GM19468 (cell line): ENCODE measurements around the gene SFXN2.
"Not testable (repeated sequence)": the region's sequence is repeated elsewhere in the genome, so short reads cannot be mapped to it uniquely, and the experiment has no call there.

Source experiments
- ATAC-seq: cut with Tn5 transposase; IDR thresholded peaks from one replicate; pipeline ENCODE4 v1.9.1; 2021; ENCODE audit warnings: mild to moderate bottlenecking, moderate library complexity, moderate number of reproducible peaks; ENCODE audit not compliant: unreplicated experiment; ENCODE audit errors: extremely low read depth

The SFXN2 gene

DNA sequence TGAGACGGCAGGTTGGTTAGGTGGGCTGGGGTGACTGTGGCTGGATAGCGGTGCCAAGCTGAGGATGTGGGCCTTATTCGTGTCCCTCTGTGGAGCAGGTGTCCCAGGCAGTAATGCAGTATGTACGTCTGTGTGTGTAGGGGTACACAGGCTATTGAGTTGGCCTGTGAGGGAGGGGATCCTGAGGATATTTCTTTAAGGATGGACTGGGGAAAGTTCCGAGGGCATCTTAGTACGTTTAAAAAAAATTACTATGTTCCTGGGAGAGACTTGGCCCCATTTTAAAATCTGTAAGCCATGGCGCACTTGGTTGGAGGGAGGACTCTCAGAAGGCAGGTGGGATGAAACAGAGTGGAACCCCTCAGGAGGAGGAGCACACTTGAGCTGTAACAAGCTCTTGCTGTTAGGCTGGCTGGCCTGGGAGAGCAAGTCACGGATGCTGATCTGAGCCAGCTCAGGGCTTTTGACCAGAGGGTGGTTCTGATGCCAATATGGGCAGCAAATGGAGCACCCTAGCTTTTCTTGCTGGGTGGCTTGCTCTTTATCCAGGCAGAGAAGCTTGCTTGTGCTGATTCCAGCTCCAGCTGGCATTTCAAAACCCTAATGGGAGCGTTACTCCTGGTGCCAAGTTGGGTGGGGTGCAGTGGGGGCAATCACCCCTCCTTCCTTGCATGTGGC is 30.1 kb downstream of the SFXN2 start:
- no peak for ATAC-seq

DNA sequence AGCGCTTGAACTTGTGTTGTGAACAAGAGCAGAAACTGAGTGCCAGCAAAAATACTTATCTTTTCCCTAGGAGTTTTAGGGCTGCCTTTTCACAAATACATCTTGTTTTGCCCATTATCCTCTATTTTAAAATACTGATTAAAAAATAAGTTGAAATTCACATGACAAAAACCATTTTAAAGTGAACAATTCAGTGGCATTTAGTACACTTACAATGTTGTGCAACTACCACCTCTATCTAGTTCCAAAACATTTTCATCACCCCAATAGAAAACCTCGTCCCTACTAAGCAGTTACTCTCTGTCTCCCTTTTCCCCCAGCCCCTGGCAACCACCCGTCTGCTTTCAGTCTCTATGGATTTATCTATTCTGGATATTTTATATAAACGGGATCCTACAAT is 30.7 kb downstream of the SFXN2 start:
- no peak for ATAC-seq

DNA sequence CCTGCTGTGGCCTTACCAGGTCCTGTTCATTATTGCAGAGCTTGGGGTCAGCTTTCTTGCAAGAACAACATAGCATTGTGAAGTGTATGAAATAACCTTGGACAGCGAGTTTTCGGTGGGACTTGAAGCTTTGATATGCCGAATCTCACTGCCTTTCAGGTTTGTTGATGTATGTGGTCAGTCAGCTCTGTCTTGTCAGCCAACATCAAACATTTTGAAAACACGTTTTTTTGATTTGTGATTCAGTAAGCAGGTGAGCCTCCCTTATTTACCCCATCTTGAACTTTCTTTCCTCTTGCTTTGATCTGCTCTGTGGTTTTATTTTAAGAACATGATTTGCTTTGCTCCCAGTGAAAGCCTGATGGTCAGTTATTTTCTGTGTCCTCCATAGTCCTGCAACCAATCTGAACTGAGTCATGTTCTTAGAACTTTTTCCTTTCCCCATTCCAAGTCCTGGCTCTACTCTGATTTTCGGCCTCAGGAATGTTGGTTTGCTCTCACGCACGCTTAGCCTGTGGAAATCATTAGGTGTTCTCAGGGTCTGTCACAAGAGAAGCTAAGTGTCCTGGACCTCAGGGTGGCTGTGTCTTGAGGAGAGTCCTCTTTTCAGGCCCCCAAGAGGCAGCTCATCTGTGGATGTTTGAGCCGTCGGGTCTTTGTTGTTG is 38.0 kb downstream of the SFXN2 start:
- no peak for ATAC-seq

DNA sequence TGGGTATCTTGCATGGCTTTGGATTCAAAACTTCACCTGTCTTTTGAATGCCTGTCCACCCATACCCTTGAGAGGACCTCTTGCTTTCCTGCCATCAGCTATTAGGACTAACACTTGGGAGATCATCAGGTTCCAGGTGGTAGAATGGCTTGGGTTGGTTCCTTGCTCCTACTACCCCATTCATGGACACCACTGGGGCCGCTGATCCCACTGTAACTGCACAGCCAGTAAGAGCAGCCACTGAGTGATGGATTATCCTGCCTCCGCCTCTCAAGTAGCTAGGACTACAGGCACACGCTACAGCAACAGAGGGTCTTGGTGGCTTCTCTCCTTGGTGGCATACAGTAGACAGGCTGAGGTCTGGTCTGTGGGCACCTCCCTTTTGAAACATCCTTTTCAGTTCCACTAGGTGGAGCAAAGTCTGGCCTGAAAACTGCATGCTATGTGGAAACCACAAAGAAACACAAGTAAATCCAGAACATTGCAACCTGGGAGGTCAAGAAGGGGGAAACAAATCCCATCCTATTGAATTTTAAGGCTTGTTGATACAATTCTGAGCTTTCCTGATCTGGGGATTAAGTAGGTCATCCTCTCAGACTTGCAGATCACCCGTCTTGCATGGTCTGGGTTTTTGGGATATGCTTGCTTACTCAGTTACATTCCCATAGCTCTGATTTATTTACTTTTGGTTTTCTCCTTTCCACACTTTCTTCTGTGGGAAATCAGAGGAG is 38.7 kb downstream of the SFXN2 start:
- no peak for ATAC-seq

DNA sequence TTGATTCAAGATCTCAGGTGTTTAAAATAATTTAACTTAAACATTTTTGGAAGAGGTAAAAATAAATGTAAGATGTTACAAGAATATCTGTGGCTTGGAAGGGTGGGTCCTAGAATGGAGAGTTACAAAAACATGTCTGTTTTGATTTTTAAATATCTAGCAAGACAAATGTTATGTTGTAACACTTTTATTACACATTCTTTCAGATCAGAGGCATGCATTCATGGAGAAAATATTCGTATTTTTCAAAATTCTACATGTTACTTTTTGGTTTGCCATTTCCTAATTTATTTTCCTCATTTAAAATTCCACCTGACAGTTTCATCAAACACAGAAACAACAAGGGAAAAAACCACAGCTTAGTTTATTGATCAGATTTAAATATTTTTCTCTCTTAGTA is 39.3 kb downstream of the SFXN2 start:
- ATAC-seq: no peak

DNA sequence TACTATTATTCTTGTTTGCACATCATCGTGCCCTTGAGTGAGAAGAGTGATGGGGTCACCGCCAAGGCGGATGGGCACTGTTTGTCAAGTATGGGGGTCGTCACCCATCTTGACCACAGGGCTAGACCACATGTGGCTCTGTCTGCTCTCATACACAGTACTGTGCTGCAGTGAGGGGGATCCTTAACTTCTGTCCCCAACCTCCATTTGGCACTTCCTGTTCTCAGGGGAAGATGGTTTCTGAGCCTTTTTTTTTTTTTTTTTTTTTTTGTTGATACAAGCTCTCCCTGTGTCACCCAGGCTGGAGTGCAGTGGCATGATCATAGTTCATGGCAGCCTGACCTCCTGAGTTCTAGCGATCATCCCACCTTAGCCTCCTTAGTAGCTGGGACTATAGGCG is 42.9 kb downstream of the SFXN2 start:
- no peak for ATAC-seq

DNA sequence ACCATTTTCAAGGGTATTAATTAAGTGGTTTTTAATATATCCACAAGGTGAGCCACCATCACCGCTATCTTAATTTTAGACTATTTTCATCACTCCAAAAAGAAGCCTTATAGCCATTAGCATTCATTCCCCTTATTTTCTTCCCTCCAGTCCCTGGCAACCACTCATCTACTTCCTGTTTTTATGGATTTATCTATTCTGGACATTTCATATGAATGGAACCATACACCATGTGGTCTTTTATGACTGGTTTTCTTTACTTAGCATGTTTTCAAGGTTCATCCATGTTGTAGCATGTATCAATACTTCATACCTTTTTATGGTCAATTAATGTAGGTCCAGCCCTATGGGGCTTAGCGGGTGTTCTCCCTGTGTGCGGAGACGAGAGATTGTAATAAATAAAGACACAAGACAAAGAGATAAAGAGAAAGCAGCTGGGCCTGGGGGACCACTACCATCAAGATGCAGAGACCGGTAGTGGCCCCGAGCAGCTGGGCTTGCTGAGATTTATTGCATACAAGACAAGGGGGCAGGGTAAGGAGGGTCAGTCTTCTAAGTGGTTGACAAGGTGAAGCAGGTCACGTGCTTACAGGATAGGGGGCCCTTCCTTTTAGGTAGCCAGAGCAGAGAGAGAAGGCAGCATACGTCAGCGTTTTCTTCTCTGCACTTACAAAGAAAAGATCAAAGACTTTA is 44.0 kb downstream of the SFXN2 start:
- ATAC-seq: no peak

DNA sequence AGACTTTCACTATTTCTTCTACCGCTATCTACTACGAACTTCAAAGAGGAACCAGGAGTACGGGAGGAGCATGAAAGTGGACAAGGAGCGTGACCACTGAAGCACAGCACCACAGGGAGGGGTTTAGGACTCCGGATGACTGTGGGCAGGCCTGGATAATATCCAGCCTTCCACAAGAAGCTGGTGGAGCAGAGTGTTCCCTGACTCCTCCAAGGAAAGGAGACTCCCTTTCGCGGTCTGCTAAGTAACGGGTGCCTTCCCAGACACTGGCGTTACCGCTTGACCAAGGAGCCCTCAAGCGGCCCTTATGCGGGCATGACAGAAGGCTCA is 44.5 kb downstream of the SFXN2 start:
- ATAC-seq: not testable (repeated sequence)

DNA sequence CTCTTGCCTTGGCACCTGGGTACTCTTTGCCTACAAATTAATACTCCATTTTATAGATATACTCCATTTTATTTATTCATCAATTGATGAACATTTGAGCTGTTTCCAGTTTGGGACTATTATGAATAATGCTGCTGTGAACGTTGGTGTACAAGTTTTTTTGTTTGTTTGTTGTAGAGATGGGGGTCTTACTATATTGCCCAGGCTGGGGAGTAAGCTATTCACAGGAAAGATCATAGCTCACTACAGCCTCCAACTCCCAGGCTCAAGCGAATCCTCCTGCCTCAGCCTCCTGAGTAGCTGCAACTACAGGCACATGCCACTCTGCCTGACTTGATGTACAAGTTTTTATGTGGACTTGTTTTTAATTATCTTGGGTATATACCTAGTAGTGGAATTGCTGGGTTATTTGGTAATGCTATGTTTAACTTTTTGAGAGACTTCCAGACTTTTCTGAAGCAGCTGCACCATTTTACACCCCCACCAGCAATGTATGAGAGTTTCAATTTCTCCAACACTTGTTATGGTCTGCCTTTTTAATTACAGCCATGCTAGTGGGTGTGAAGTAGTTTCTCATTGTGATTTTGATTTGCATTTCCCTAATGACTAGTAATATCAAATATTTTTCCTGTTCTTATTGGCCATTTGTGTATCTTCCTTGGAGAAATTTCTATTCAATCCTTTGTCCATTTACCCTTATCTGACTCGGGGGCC is 45.2 kb downstream of the SFXN2 start:
- no peak for ATAC-seq

DNA sequence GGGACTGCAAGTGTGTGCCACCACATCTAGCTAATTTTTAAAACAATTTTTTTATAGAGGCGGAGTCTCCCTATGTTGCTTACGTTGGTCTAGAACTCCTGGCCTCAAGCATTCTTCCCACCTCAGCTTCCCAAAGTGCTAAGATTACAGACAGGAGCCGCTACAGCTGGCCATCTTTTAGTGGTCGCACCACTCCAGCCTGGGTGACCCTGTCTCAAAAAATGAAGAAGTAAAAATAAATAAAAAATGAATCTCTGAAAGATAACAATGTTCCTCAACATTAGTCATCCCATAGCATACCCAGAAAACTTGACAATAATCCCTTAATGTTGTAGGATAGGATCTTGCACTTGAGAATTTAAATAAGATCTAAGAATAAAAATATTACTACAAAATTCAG is 47.5 kb downstream of the SFXN2 start:
- ATAC-seq: no peak

DNA sequence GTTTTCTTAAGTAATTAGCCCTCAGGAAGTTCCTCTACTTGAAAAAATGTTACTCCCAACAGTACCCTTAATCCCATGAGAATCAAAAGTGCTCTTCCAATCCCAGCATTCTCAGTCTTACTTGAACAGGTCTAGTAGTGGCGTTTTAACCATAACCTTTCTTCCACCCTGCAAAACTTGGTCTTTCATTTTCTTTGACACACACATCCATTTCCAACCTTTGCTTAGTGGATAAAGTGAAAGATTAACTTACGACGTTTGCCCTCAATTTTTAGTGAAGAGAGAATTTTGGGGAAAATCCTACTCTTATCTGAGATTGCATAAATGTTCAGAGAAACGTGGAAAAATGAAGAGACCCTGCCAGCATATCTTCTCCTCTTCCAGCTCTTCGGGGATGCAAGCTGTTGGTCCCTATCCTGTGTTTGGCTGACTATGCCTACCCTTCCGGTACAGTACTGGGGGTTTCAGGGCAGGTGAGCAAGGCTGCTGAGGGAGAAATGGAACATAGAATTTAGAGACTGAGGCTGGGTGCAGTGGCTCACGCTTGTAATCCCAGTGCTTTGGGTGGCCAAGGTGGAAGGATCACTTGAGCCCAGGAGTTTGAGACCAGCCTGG is 48.1 kb downstream of the SFXN2 start:
- ATAC-seq: no peak

DNA sequence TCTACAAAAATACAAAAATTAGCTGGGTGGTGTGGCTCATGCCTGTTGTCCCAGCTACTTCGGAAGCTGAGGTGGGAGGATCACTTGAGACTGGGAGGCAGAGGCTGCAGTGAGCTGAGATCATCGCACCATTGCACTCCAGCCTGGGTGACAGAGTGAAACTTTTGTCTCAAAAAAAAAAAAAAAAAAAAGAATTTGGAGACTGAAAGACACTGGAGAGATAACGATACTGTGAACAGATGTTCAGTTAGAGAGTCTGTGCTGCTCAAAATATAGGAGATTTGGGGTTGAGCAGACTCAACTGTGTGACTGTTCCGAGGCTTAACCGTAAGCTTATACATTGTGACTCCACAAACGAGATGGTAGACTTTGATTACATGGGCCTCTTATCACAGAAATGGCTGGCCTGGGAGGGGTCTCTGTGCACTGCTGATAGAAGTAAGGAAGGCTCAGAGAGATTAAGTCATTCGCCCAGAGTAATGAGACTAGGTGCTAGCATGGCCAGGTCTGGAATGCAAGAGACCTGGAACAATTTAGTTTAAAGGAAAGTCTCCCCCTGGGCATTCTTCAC is 48.7 kb downstream of the SFXN2 start:
- no peak for ATAC-seq

DNA sequence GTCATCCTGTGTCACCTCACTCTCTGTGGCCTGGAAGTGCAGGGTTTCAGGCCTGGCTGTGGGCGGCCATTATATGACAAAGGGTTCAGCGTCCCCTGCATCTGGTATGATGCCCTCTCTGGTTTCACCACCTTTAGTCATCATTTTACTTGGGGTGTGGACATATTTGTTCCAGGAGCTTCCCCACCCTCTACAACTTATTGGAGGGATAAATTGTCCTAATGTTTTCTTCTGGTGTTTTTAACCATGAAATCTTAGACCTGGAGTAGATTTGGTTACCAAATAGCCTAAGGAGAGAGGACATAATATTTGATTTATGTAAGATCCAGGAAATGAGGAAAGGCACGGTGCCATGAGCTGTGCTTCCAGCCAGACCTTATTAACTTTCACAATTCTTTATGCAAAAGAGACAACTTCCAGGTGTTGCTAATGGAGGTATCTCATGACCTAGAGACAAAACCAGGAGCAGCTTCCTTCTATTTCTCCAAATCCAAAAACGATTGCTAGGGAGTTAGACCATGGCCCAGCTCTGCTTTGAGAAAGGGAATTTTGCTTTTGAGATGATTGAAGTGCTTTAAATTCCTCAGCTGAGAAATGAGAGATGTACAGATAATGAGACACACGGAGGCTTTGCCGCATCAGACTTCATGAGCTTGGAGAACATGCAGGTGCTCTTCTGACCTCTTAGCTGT is 50.2 kb downstream of the SFXN2 start:
- ATAC-seq: no peak

DNA sequence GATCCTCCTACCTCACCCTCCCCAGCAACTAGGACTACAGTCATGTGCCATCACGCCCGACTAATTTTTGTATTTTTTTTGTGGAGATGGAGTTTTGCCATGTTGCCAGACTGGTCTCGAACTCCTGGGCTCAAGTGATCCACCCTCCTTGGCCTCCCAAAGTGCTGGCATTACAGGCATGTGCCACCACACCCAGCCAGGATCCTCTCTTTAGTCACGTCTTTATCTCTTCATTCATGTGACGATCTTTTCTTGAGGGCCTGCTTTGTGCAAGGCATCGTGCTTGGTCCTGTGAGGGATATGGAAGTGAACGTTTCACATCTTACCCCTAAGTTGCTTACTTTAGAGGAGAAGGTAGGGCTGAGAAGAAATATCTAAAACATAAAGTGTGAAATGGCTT is 50.9 kb downstream of the SFXN2 start:
- no peak for ATAC-seq

DNA sequence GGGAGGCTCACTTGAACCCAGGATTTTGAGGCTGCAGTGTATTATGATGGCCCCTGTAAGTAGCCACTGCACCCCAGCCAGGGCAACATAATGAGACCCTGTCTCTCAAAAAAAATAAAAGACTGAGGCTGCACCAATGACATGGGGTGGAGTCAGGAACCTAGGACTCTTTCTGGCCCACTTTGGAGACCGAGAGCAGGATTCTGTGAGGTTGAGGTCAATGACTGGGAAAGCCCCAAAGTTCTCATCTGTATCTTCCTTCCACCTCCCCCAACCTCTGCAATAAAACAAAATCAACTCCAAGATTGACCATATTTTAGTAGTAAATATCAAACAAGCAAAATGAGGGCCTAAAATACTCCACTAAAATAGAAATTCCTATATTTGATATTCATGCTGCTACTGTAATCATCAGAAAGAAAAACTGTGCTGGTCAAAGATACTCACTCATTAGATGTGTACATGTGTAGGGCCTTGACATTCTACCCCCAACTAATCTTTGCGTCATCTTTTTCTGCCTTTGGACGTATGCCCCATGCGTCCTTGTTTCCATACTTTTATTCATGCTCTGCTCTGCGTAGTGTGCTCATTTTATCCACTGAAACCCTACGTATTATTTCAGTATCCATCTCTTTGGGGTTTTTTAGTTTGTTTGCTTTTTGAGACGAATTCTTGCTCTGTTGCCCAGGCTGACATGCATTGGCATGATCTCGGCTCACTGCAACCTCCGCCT is 53.2 kb downstream of the SFXN2 start:
- ATAC-seq: no peak

DNA sequence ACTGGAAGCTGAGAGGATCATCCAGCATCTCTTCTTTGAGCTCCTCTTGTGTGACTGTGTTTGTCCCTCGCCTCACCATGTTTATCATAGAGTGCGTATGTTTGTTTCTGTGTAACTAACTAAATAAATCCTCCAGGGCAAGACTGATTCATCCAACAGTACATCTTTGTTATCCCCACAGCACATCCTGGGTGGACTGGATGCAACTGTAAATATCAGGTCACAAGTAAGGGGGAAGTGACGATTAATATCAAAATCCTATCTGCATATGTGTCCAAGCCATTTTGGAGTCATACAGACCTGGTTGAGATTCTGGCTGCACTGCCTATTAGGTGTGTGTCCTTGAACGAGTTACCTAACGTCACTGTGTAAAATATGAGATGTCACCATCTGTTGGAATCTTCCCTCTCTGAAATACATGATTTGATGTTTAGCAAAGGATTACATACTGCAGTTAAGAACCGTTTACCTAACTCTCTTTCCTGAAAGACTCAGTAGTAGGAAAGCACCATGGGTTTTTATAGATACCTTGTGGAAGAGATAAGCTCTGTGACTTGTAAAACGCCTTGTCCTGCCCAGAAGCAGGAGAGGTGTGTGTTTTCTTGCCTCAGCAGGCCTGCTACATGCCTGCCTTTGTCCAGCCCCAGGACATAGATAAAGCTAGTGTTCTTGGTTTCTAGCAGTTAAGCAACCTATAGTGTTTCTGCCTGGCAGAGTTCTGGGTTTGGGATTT is 55.1 kb downstream of the SFXN2 start:
- no peak for ATAC-seq

DNA sequence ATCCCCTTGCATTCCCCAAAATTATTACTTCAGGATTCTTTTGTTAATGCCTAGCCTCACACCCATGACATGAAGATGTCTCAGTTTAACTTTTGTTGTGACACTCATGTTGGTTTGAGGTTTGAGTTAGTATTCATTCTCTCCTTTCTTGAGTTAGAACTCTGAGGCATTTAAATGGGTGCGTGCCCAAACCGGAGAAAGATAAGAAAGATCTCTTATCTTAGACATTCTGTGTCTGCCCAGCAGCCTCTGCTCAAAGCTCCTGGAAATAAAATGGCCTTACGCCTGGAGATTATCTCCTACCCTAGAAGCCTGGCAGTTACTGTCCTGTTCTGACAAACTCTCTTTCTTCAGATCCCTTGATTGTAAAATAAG is 55.7 kb downstream of the SFXN2 start:
- no peak for ATAC-seq

DNA sequence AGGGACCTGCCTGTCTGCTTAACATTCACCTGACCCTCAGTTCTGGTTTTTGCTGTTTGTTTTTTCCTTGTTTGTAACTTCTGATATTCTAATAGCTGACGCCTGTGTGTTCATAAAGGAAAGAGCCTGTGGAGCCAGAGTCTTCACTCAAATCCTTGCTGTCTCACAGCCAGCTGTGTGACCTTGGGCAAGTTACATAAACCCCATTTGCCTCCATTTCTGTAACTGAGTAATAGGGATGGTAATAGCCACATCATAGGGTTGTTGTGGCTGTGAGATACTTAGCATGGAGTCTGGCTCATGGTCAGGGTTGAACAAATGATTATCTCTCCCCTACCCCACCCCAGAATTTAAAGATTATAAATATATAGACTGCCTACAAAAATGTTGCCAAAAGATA is 56.4 kb downstream of the SFXN2 start:
- no peak for ATAC-seq
